ENCODE results near the gene ABCC8. TPM values are rescaled to one million over a fixed set of nuclear protein-coding genes. Genes with fewer than 3 reads are reported as not detected.

The ABCC8 gene
- total and polyA plus RNA-seq, 9 of the 15 experiments (the other 6 are each of a cell fraction or from before 2014, with no cell fraction given): not detected

DNA sequence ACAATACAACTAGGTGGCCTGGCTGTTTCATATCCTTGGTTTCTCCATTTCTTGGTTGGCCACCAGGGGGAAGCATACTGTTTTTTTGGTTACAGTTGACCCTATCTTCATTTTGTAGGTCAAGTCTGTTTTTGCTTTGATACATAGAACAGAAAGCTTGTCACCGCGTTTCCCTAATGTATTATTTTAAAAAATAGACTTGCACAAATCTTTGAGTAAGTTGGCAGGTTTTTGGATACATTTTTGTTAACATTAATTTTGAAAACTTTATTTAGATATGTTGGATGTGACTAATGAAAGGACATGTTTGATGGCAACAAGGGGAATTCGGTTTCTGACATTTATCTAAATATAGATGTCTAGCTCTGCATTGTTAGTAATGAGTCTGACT lies 122.0 kb downstream of the ABCC8 start (continued):
- TF ChIP-seq, protein P1, sequence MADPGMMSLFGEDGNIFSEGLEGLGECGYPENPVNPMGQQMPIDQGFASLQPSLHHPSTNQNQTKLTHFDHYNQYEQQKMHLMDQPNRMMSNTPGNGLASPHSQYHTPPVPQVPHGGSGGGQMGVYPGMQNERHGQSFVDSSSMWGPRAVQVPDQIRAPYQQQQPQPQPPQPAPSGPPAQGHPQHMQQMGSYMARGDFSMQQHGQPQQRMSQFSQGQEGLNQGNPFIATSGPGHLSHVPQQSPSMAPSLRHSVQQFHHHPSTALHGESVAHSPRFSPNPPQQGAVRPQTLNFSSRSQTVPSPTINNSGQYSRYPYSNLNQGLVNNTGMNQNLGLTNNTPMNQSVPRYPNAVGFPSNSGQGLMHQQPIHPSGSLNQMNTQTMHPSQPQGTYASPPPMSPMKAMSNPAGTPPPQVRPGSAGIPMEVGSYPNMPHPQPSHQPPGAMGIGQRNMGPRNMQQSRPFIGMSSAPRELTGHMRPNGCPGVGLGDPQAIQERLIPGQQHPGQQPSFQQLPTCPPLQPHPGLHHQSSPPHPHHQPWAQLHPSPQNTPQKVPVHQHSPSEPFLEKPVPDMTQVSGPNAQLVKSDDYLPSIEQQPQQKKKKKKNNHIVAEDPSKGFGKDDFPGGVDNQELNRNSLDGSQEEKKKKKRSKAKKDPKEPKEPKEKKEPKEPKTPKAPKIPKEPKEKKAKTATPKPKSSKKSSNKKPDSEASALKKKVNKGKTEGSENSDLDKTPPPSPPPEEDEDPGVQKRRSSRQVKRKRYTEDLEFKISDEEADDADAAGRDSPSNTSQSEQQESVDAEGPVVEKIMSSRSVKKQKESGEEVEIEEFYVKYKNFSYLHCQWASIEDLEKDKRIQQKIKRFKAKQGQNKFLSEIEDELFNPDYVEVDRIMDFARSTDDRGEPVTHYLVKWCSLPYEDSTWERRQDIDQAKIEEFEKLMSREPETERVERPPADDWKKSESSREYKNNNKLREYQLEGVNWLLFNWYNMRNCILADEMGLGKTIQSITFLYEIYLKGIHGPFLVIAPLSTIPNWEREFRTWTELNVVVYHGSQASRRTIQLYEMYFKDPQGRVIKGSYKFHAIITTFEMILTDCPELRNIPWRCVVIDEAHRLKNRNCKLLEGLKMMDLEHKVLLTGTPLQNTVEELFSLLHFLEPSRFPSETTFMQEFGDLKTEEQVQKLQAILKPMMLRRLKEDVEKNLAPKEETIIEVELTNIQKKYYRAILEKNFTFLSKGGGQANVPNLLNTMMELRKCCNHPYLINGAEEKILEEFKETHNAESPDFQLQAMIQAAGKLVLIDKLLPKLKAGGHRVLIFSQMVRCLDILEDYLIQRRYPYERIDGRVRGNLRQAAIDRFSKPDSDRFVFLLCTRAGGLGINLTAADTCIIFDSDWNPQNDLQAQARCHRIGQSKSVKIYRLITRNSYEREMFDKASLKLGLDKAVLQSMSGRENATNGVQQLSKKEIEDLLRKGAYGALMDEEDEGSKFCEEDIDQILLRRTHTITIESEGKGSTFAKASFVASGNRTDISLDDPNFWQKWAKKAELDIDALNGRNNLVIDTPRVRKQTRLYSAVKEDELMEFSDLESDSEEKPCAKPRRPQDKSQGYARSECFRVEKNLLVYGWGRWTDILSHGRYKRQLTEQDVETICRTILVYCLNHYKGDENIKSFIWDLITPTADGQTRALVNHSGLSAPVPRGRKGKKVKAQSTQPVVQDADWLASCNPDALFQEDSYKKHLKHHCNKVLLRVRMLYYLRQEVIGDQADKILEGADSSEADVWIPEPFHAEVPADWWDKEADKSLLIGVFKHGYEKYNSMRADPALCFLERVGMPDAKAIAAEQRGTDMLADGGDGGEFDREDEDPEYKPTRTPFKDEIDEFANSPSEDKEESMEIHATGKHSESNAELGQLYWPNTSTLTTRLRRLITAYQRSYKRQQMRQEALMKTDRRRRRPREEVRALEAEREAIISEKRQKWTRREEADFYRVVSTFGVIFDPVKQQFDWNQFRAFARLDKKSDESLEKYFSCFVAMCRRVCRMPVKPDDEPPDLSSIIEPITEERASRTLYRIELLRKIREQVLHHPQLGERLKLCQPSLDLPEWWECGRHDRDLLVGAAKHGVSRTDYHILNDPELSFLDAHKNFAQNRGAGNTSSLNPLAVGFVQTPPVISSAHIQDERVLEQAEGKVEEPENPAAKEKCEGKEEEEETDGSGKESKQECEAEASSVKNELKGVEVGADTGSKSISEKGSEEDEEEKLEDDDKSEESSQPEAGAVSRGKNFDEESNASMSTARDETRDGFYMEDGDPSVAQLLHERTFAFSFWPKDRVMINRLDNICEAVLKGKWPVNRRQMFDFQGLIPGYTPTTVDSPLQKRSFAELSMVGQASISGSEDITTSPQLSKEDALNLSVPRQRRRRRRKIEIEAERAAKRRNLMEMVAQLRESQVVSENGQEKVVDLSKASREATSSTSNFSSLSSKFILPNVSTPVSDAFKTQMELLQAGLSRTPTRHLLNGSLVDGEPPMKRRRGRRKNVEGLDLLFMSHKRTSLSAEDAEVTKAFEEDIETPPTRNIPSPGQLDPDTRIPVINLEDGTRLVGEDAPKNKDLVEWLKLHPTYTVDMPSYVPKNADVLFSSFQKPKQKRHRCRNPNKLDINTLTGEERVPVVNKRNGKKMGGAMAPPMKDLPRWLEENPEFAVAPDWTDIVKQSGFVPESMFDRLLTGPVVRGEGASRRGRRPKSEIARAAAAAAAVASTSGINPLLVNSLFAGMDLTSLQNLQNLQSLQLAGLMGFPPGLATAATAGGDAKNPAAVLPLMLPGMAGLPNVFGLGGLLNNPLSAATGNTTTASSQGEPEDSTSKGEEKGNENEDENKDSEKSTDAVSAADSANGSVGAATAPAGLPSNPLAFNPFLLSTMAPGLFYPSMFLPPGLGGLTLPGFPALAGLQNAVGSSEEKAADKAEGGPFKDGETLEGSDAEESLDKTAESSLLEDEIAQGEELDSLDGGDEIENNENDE (IDR thresholded peaks at IDR 0.05; ENCODE audit: low read depth, low read length): no peak
- TF ChIP-seq, protein P2, sequence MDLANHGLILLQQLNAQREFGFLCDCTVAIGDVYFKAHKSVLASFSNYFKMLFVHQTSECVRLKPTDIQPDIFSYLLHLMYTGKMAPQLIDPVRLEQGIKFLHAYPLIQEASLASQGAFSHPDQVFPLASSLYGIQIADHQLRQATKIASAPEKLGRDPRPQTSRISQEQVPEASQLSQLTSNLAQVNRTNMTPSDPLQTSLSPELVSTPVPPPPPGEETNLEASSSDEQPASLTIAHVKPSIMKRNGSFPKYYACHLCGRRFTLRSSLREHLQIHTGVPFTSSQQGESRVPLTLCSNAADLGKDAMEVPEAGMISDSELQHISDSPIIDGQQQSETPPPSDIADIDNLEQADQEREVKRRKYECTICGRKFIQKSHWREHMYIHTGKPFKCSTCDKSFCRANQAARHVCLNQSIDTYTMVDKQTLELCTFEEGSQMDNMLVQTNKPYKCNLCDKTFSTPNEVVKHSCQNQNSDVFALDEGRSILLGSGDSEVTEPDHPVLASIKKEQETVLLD (IDR thresholded peaks at IDR 0.05): no peak
- TF ChIP-seq RBBP5 (IDR thresholded peaks at IDR 0.05; ENCODE audit: borderline replicate concordance, insufficient read depth, low read length, poor library complexity, severe bottlenecking) (no peak), ZNF780A (CRISPR knock-in tag; IDR thresholded peaks at IDR 0.05) (no peak), FOS (IDR thresholded peaks at IDR 0.05; ENCODE audit: extremely low read depth, insufficient read length) (no peak), MEIS2 (IDR thresholded peaks at IDR 0.05; ENCODE audit: partially characterized antibody) (no peak), TCF7L2 (IDR thresholded peaks at IDR 0.05; ENCODE audit: low read depth, low read length) (no peak)
- TF ChIP-seq, protein P3, sequence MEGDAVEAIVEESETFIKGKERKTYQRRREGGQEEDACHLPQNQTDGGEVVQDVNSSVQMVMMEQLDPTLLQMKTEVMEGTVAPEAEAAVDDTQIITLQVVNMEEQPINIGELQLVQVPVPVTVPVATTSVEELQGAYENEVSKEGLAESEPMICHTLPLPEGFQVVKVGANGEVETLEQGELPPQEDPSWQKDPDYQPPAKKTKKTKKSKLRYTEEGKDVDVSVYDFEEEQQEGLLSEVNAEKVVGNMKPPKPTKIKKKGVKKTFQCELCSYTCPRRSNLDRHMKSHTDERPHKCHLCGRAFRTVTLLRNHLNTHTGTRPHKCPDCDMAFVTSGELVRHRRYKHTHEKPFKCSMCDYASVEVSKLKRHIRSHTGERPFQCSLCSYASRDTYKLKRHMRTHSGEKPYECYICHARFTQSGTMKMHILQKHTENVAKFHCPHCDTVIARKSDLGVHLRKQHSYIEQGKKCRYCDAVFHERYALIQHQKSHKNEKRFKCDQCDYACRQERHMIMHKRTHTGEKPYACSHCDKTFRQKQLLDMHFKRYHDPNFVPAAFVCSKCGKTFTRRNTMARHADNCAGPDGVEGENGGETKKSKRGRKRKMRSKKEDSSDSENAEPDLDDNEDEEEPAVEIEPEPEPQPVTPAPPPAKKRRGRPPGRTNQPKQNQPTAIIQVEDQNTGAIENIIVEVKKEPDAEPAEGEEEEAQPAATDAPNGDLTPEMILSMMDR (IDR thresholded peaks at IDR 0.05 in 2 of 3, conservative IDR thresholded peaks at IDR 0.05 in 1 of 3; ENCODE audit: insufficient read depth in 2 of 3, low read depth in 1 of 3, low read length in 3 of 3): peak; percentile 62 to 81 (median 63); a peak in 5 of 6 replicates
- TF ChIP-seq, protein P4, sequence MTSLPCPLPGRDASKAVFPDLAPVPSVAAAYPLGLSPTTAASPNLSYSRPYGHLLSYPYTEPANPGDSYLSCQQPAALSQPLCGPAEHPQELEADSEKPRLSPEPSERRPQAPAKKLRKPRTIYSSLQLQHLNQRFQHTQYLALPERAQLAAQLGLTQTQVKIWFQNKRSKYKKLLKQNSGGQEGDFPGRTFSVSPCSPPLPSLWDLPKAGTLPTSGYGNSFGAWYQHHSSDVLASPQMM (CRISPR knock-in tag; IDR thresholded peaks at IDR 0.05): no peak
- TF ChIP-seq, protein P5, sequence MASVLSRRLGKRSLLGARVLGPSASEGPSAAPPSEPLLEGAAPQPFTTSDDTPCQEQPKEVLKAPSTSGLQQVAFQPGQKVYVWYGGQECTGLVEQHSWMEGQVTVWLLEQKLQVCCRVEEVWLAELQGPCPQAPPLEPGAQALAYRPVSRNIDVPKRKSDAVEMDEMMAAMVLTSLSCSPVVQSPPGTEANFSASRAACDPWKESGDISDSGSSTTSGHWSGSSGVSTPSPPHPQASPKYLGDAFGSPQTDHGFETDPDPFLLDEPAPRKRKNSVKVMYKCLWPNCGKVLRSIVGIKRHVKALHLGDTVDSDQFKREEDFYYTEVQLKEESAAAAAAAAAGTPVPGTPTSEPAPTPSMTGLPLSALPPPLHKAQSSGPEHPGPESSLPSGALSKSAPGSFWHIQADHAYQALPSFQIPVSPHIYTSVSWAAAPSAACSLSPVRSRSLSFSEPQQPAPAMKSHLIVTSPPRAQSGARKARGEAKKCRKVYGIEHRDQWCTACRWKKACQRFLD (CRISPR knock-in tag; IDR thresholded peaks at IDR 0.05): peak; percentile 48; the same call in 1 of the 2 replicates
